Right lobe of liver (tissue), 6 donors: ENCODE results near the gene FNDC3B. TPM values are rescaled to one million over a fixed set of nuclear protein-coding genes. Genes with fewer than 3 reads are reported as not detected.

Experiments used
- ATAC-seq, 4 donors: fragments of 200-7000 bp; cut with Tn5 transposase; one replicate each; pipeline ENCODE4 v1.9.1; 2020; ENCODE audit warnings: mild to moderate bottlenecking in 4 of 4, moderate library complexity in 4 of 4
- DNase-seq, 3 donors: peaks; one replicate each; pipeline ENCODE4 v3.0.0-alpha.2; 2020
- H3K27ac ChIP-seq, 3 donors: fragments of 200-600 bp; one replicate each; pipeline ENCODE4 v1.8.0; 2022
- H3K27me3 ChIP-seq, 2 donors: fragments of 200-600 bp; one replicate each; pipeline ENCODE4 v1.8.0; 2022
- H3K36me3 ChIP-seq, 4 donors: fragments of 200-600 bp; sonication (generic) in 1 of 4; one replicate each; pipeline versions ENCODE4 v1.5.1 to v1.8.0; 2017 to 2022; ENCODE audit warnings: control low read depth in 1 of 4
- H3K4me1 ChIP-seq, 4 donors: fragments of 200-600 bp; sonication (generic) in 1 of 4; one replicate each; pipeline versions ENCODE4 v1.5.1 to v1.8.0; 2017 to 2022; ENCODE audit warnings: control low read depth in 1 of 4
- H3K4me3 ChIP-seq, 3 donors: fragments of 200-600 bp; one replicate each; pipeline ENCODE4 v1.8.0; 2022
- H3K9me3 ChIP-seq, 4 donors: fragments of 200-600 bp; sonication (generic) in 1 of 4; one replicate each; pipeline versions ENCODE4 v1.5.1 to v1.8.0; 2017 to 2022; ENCODE audit warnings: control low read depth in 1 of 4
- POLR2A ChIP-seq: fragments of 450-650 bp; IDR thresholded peaks from one replicate; pipeline ENCODE4 v1.6.1; 2017; ENCODE audit warnings: antibody characterized with exemption, mild to moderate bottlenecking
- WGBS: methylation state at CpG from one replicate; pipeline ENCODE4 v1.1.6; 2018; ENCODE audit warnings: low coverage, low lambda C conversion rate; ENCODE audit not compliant: insufficient coverage; ENCODE audit errors: missing lambda C conversion rate; 5-methylcytosine and 5-hydroxymethylcytosine counted together
- intact Hi-C, 2 donors: fragments of 100-400 bp; cut with DNase I; formaldehyde crosslinking; loops; one replicate each; pipeline versions ENCODE4 v1.11.2 to v1.14.1; 2022
- total RNA-seq, 6 experiments: library from RNA; depleted of rRNA in 2 of 6; stranded (reverse); fragments of >200 nt in 2 of 6; fragmentation: NEBNext Ultra II Directional in 3 of 6; extraction: Animal tissue kit (Norgen Biotek cat#: 25700) in 3 of 6; gene quantifications; one replicate each; pipeline versions ENCODE4 v1.1.0 to v1.2.4, GENCODE V29; 2016 to 2023
- TF ChIP-seq, protein P1 (sequence below), 4 donors: fragments of 200-600 bp in 3 of 4; fragments of 450-650 bp in 1 of 4; IDR thresholded peaks; one replicate each; pipeline versions ENCODE4 v1.5.1 to v1.8.0; 2016 to 2022; ENCODE audit warnings: antibody characterized with exemption in 4 of 4, mild to moderate bottlenecking in 2 of 4
- donor health status: DM: no; HTN: yes; CAD: no.
- donor health status: DM: no; HTN: no; CAD: no.
- donor health status: DM: no; HTN: no; CAD: no.
- donor health status: DM: no; HTN: yes; CAD: no.
- donor health status: DM: no; HTN: yes; CAD: no.

The FNDC3B gene
- total RNA-seq, 6 experiments from 2014 or later: 40.2 to 184 (median 63.5) TPM

DNA sequence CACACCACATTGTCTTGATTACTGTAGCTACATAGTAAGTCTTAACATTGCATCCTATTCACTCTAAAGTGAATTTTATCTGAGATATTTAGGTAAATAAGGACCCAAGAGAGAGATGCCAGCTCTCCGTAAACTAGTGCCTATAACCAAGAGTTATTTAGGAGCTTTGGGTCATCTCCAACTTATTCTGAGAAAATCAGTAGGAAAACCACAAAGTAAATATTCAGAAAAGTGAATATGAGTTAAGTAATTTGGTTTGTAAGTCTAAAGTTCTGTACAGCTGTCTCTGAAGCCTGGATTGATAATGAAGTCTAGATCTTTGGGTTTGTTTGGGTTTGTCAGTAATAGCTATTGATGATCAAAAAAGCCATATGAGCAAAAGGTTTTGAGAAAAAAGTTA, 120.0 kb downstream of the FNDC3B start:
- H3K4me3 ChIP-seq: no peak overlapping the region
- 23% methylated on average over 1 of the region's 1 CpG for WGBS
- peak overlapping the region; percentile 61 to 89 (median 65) for H3K27ac ChIP-seq
- peaks cover 0 to 52% (median 25%) of the 10 kb centered on the region in 4 donors for H3K4me1 ChIP-seq
- intact Hi-C loops: no loop called here
- no peaks in the 10 kb centered on the region for H3K9me3 ChIP-seq
- ATAC-seq (peak in 3 of 4 donors; percentile 9 to 59 (median 10)), DNase-seq (no peak)
- H3K36me3 ChIP-seq: no peaks in the 10 kb centered on the region
- H3K27me3 ChIP-seq: no peaks in the 10 kb centered on the region
- TF ChIP-seq, protein P1, sequence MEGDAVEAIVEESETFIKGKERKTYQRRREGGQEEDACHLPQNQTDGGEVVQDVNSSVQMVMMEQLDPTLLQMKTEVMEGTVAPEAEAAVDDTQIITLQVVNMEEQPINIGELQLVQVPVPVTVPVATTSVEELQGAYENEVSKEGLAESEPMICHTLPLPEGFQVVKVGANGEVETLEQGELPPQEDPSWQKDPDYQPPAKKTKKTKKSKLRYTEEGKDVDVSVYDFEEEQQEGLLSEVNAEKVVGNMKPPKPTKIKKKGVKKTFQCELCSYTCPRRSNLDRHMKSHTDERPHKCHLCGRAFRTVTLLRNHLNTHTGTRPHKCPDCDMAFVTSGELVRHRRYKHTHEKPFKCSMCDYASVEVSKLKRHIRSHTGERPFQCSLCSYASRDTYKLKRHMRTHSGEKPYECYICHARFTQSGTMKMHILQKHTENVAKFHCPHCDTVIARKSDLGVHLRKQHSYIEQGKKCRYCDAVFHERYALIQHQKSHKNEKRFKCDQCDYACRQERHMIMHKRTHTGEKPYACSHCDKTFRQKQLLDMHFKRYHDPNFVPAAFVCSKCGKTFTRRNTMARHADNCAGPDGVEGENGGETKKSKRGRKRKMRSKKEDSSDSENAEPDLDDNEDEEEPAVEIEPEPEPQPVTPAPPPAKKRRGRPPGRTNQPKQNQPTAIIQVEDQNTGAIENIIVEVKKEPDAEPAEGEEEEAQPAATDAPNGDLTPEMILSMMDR (IDR thresholded peaks at IDR 0.05): no peak
- TF ChIP-seq POLR2A: no peak

DNA sequence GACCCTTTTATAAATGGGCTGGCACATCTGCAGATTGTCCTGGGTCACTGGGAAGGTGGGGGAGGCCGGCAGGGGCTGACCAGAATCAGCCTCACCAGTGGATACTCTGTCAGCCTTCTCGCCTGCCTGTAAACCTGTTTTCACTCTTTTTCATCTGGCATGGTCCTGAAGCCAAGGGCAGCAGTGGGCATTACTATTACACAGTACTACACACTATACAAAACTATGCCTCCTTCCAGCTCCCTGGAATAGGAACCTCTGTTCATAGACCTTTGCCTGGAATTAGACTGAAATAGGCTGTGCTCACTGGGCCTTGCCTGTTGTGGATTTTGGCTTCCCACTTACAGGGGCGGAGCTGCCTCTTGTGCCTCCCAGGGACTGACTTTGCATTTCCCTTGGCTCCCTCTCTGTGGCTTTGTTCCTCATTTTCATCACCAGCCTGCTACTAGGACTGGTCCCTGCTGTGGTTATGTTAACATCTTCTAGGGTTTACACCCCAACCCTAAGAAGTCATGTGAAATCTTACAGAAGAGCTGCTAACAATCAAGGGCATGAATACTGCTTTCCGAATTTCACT, 120.7 kb downstream of the FNDC3B start:
- intact Hi-C loops: no loop called here
- H3K27ac ChIP-seq: peak overlapping the region; percentile 61 to 89 (median 65)
- no peaks in the 10 kb centered on the region for H3K36me3 ChIP-seq
- no peak for TF ChIP-seq POLR2A
- TF ChIP-seq, protein P1 (IDR thresholded peaks at IDR 0.05): no peak
- H3K27me3 ChIP-seq: no peaks in the 10 kb centered on the region
- H3K9me3 ChIP-seq: no peaks in the 10 kb centered on the region
- whole genome bisulfite sequencing: 52% methylated on average over 4 of the region's 4 CpGs
- no peak overlapping the region for H3K4me3 ChIP-seq
- ATAC-seq (peak; percentile 38 to 98 (median 80)), DNase-seq (peak; percentile 42 to 86 (median 86))
- peaks cover 0 to 47% (median 22%) of the 10 kb centered on the region in 4 donors for H3K4me1 ChIP-seq

DNA sequence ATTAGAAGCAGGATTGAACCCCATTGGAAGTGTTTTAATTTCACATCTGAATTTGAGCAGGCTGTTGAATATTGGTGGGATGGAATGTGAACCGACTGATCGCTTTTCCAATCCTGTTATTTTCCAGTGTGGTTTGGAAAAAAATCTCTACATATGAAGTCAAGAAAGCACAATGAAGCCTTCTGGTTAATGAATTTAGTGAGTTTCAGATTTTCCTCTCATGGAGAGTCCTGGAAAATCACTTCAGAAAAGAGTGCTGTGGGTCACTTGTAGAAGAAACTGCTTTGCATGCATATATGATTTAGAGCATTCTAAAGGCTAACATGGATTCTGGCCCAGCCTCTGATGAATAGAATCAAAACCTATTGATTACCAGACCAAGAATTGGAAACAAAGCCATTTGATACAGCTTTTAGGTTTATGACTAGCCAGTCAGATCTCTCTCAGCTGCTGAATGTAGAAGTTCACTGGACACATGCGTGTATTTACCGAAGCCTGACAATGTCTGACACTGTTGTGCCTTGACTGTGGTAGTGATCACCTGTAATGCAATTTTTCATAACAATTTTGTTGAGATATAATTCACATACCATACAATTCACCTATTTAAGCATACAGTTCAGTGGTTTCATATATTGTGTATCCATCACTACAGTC, 121.9 kb downstream of the FNDC3B start:
- ATAC-seq (no peak), DNase-seq (no peak)
- no peak for TF ChIP-seq POLR2A
- TF ChIP-seq, protein P1 (IDR thresholded peaks at IDR 0.05): no peak
- intact Hi-C loops: no loop called here
- Histone ChIP-seq H3K27ac (no peak overlapping the region), H3K27me3 (no peaks in the 10 kb centered on the region), H3K9me3 (no peaks in the 10 kb centered on the region), H3K4me1 (peaks cover 0 to 35% (median 16%) of the 10 kb centered on the region in 4 donors), H3K4me3 (no peak overlapping the region), H3K36me3 (no peaks in the 10 kb centered on the region)
- 78% methylated on average over 3 of the region's 4 CpGs for WGBS

DNA sequence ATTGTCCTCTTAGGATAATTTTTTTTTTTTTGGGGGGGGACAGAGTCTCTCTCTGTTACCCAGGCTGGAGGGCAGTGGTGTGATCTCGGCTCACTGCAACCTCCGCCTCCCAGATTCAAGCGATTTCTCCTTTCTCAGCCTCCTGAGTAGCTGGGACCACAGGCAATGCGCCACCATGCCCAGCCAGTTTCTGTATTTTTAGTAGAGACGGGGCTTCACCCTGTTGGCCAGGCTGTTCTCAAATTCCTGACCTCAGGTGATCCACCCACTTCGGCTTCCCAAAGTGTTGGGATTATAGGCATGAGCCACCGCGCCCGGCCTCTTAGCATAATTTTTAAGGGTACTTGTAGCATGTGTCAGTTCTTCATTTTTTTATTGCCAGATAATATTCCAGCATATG, 122.6 kb downstream of the FNDC3B start:
- no peak for DNase-seq
- Histone ChIP-seq H3K27ac (no peak overlapping the region), H3K9me3 (no peaks in the 10 kb centered on the region), H3K27me3 (no peaks in the 10 kb centered on the region), H3K4me3 (no peak overlapping the region), H3K4me1 (peaks cover 0 to 30% (median 12%) of the 10 kb centered on the region in 4 donors), H3K36me3 (no peaks in the 10 kb centered on the region)
- WGBS: 91% methylated on average over 6 of the region's 9 CpGs
- intact Hi-C loops: no loop called here
- no peak for ATAC-seq
- TF ChIP-seq, protein P1 (IDR thresholded peaks at IDR 0.05): no peak
- TF ChIP-seq POLR2A: no peak
